ENCODE results near the gene SGCD. TPM values are rescaled to one million over a fixed set of nuclear protein-coding genes. Genes with fewer than 3 reads are reported as not detected.

Gene SGCD
- polyA plus RNA-seq, 1 of the 3 experiments (the other 2 are of a cell fraction) = 0.87 TPM

DNA sequence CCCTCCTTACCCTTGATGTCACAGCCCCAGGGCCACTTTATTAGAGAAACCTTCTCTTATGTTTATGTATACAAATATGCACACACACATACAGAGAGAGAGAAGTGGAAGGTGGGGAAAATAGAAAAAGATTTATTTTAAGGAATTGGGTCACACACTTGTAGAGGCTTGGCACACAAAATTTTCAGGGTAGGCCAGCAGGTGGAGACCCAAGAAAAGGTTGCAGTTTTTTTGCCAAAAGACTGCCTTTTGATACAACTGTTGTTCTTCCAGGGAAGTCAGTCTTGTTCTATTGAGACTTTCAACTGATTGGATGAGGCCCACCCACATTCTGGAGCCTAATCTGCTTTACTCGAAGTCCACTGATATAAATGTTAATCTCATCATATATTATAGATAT lies 392.0 kb downstream of the SGCD start:
- H3K9me2 ChIP-seq = no peaks in the 10 kb centered on the region

DNA sequence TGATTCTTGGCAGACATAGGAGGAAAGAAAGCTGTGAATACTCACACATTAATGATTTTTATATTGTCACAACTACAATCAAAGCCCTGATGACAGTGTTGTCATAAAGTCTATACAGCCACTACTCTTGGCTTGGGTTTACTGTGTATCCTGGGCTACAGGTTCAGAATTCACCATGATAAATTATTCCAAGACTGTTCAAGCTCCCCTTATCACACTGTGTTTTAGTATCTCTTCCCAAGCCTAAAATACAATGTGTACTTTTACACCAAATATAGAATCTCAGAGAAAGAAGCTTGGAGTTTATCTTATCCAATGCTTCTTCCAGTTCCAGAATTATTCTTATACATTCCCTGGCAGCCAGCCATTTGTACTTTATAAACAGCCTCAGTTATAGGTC lies 395.4 kb downstream of the SGCD start:
- no peaks in the 10 kb centered on the region for H3K36me3 ChIP-seq (replicated peaks in 1 of 2; ENCODE audit: control insufficient read depth in 1 of 2, insufficient read depth in 2 of 2, low read length in 1 of 2)
- H3K4me2 ChIP-seq = no peak overlapping the region
- no peaks in the 10 kb centered on the region for H3K9me3 ChIP-seq
- DNase-seq = no peak
- no peak overlapping the region for H2AFZ ChIP-seq (ENCODE audit: low read depth)
- H3K4me3 ChIP-seq (ENCODE audit: low read depth in 2 of 2, low read length in 1 of 2) = no peak overlapping the region
- H3K4me1 ChIP-seq (ENCODE audit: control insufficient read depth in 1 of 2, insufficient read depth in 2 of 2, low read depth in 1 of 2, low read length in 1 of 2) = no peaks in the 10 kb centered on the region
- H3K79me2 ChIP-seq (ENCODE audit: insufficient read depth) = no peaks in the 10 kb centered on the region
- TF ChIP-seq, protein P1, sequence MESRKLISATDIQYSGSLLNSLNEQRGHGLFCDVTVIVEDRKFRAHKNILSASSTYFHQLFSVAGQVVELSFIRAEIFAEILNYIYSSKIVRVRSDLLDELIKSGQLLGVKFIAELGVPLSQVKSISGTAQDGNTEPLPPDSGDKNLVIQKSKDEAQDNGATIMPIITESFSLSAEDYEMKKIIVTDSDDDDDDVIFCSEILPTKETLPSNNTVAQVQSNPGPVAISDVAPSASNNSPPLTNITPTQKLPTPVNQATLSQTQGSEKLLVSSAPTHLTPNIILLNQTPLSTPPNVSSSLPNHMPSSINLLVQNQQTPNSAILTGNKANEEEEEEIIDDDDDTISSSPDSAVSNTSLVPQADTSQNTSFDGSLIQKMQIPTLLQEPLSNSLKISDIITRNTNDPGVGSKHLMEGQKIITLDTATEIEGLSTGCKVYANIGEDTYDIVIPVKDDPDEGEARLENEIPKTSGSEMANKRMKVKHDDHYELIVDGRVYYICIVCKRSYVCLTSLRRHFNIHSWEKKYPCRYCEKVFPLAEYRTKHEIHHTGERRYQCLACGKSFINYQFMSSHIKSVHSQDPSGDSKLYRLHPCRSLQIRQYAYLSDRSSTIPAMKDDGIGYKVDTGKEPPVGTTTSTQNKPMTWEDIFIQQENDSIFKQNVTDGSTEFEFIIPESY (IDR thresholded peaks at IDR 0.05; ENCODE audit: borderline replicate concordance, low read depth) = no peak
- TF ChIP-seq, protein P2, sequence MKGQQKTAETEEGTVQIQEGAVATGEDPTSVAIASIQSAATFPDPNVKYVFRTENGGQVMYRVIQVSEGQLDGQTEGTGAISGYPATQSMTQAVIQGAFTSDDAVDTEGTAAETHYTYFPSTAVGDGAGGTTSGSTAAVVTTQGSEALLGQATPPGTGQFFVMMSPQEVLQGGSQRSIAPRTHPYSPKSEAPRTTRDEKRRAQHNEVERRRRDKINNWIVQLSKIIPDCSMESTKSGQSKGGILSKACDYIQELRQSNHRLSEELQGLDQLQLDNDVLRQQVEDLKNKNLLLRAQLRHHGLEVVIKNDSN (IDR thresholded peaks at IDR 0.05; ENCODE audit: borderline replicate concordance, low read depth) = no peak
- no peak for TF ChIP-seq FOXM1 (IDR thresholded peaks at IDR 0.05; ENCODE audit: low read depth)
- H3K27ac ChIP-seq (ENCODE audit: low read depth in 2 of 2, low read length in 1 of 2) = no peak overlapping the region
- ChIA-PET POLR2A (no interaction called here), CTCF (no interaction called here)
- no peaks in the 10 kb centered on the region for H3F3A ChIP-seq (replicated peaks; ENCODE audit: insufficient read depth)
- no peaks in the 10 kb centered on the region for H3K9me2 ChIP-seq
- H4K20me1 ChIP-seq (ENCODE audit: insufficient read depth) = no peaks in the 10 kb centered on the region
- H3K9ac ChIP-seq = no peak overlapping the region
- H3K27me3 ChIP-seq (ENCODE audit: insufficient read depth) = no peaks in the 10 kb centered on the region

More for the DNA sequence above, 392.0 kb downstream of the SGCD start:
- Histone ChIP-seq H2AFZ (ENCODE audit: low read depth) (no peak overlapping the region), H3K79me2 (ENCODE audit: insufficient read depth) (no peaks in the 10 kb centered on the region), H3K27ac (ENCODE audit: low read depth in 2 of 2, low read length in 1 of 2) (no peak overlapping the region), H3K9ac (no peak overlapping the region), H3K9me3 (no peaks in the 10 kb centered on the region), H3F3A (replicated peaks; ENCODE audit: insufficient read depth) (no peaks in the 10 kb centered on the region), H4K20me1 (ENCODE audit: insufficient read depth) (no peaks in the 10 kb centered on the region), H3K27me3 (ENCODE audit: insufficient read depth) (no peaks in the 10 kb centered on the region), H3K4me2 (no peak overlapping the region), H3K4me3 (ENCODE audit: low read depth in 2 of 2, low read length in 1 of 2) (no peak overlapping the region), H3K36me3 (replicated peaks in 1 of 2; ENCODE audit: control insufficient read depth in 1 of 2, insufficient read depth in 2 of 2, low read length in 1 of 2) (no peaks in the 10 kb centered on the region), H3K4me1 (ENCODE audit: control insufficient read depth in 1 of 2, insufficient read depth in 2 of 2, low read depth in 1 of 2, low read length in 1 of 2) (no peaks in the 10 kb centered on the region)
- ChIA-PET CTCF (no interaction called here), POLR2A (no interaction called here)
- no peak for DNase-seq
- no peak for TF ChIP-seq ELF1 (IDR thresholded peaks at IDR 0.05)
- no peak for TF ChIP-seq FOSL2 (IDR thresholded peaks at IDR 0.05; ENCODE audit: borderline replicate concordance, low read depth)
- TF ChIP-seq NFIC (IDR thresholded peaks at IDR 0.05; ENCODE audit: borderline replicate concordance) = no peak
- TF ChIP-seq MEF2A (IDR thresholded peaks at IDR 0.05; ENCODE audit: borderline replicate concordance, low read depth) = no peak
- no peak for TF ChIP-seq RFX5 (IDR thresholded peaks at IDR 0.05; ENCODE audit: low read length)
- TF ChIP-seq, protein P3, sequence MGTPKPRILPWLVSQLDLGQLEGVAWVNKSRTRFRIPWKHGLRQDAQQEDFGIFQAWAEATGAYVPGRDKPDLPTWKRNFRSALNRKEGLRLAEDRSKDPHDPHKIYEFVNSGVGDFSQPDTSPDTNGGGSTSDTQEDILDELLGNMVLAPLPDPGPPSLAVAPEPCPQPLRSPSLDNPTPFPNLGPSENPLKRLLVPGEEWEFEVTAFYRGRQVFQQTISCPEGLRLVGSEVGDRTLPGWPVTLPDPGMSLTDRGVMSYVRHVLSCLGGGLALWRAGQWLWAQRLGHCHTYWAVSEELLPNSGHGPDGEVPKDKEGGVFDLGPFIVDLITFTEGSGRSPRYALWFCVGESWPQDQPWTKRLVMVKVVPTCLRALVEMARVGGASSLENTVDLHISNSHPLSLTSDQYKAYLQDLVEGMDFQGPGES (IDR thresholded peaks at IDR 0.05; ENCODE audit: low read depth, low read length) = no peak
- no peak for TF ChIP-seq EZH2phosphoT487 (IDR thresholded peaks at IDR 0.05; ENCODE audit: borderline replicate concordance, low read depth)
- no peak for TF ChIP-seq FOXJ3 (CRISPR knock-in tag; IDR thresholded peaks at IDR 0.05)
- no peak for TF ChIP-seq RAD21 (IDR thresholded peaks at IDR 0.05; ENCODE audit: low read length)
- TF ChIP-seq TEAD4 (IDR thresholded peaks at IDR 0.05; ENCODE audit: borderline replicate concordance, insufficient read depth) = no peak
- WGBS (ENCODE audit: low lambda C conversion rate) = 0% methylated on average over 1 of the region's 1 CpG

All from SK-N-SH (cell line).